H1 (cell line): Measurements from ENCODE around the gene SPAM1. TPM values are rescaled to one million over a fixed set of nuclear protein-coding genes. Genes with fewer than 3 reads are reported as not detected.

Experiments used
- CTCF ChIA-PET: fragments of 300-600 bp; sonication (Branson Sonifier 250); formaldehyde crosslinking; loops from one replicate; lab custom pipeline; 2021; ENCODE audit not compliant: partially characterized antibody; lab: Charles Lee
- POLR2A ChIA-PET: fragments of 300-600 bp; sonication (Branson Sonifier 250); formaldehyde crosslinking; loops from one replicate; lab custom pipeline; 2021; ENCODE audit warnings: inconsistent platforms; ENCODE audit not compliant: partially characterized antibody; lab: Charles Lee
- DNase-seq, 2 experiments: peaks; one replicate each; pipeline versions ENCODE4 v3.0.0 to v3.0.0-alpha.2; 2010 to 2022; ENCODE audit warnings: low spot score in 2 of 2, low read depth in 1 of 2, mixed read lengths in 1 of 2
- FAIRE-seq: peaks from 2 replicates; lab custom pipeline; 2011; peaks lifted over from hg19 to GRCh38; lab: Jason Lieb, UNC
- H2AFZ ChIP-seq: 2 replicates; pipeline ENCODE4 v1.8.1; 2012; ENCODE audit warnings: low read length, inconsistent platforms
- H2AK5ac ChIP-seq: 2 replicates; pipeline ENCODE4 v1.6.1; 2013; ENCODE audit warnings: low read depth, low read length
- H2BK120ac ChIP-seq: replicated peaks from 2 replicates; pipeline ENCODE3; 2013; ENCODE audit warnings: low read depth, low read length, inconsistent platforms
- H2BK12ac ChIP-seq: 2 replicates; pipeline ENCODE4 v1.6.1; 2013; ENCODE audit warnings: low read depth, low read length
- H2BK15ac ChIP-seq: 2 replicates; pipeline ENCODE4 v1.6.1; 2013; ENCODE audit warnings: low read length
- H2BK20ac ChIP-seq: 2 replicates; pipeline ENCODE4 v1.6.1; 2013; ENCODE audit warnings: low read length
- H2BK5ac ChIP-seq: 2 replicates; pipeline ENCODE4 v1.6.1; 2013; ENCODE audit warnings: low read depth, low read length
- H3K14ac ChIP-seq: 2 replicates; pipeline ENCODE4 v1.6.1; 2013; ENCODE audit warnings: inconsistent platforms; ENCODE audit not compliant: insufficient read length
- H3K18ac ChIP-seq: 2 replicates; pipeline ENCODE4 v1.6.1; 2013; ENCODE audit warnings: low read length; ENCODE audit errors: extremely low read depth
- H3K23ac ChIP-seq: 2 replicates; pipeline ENCODE4 v1.6.1; 2013; ENCODE audit warnings: inconsistent platforms; ENCODE audit not compliant: insufficient read length
- H3K23me2 ChIP-seq: 2 replicates; pipeline ENCODE4 v1.6.1; 2013; ENCODE audit warnings: low read depth, low read length
- H3K27ac ChIP-seq: 2 replicates; pipeline ENCODE4 v1.6.1; 2011; ENCODE audit warnings: low read depth, low read length, inconsistent platforms
- H3K27me3 ChIP-seq, 4 experiments: replicated peaks in 1 of 4; 1 replicate in 1 of 4; 2 replicates in 3 of 4; pipeline versions ENCODE4 v1.6.1 to v1.8.1; 2011 to 2013; ENCODE audit warnings: low read length in 3 of 4, mild to moderate bottlenecking in 3 of 4, inconsistent platforms in 2 of 4, mixed read lengths in 2 of 4, moderate library complexity in 1 of 4; ENCODE audit not compliant: control insufficient read depth in 3 of 4, insufficient read depth in 3 of 4; ENCODE audit errors: extremely low read depth in 1 of 4
- H3K36me3 ChIP-seq, 4 experiments: 2 replicates each; pipeline versions ENCODE4 v1.6.1 to v1.8.1; 2011 to 2013; ENCODE audit warnings: mild to moderate bottlenecking in 4 of 4, low read length in 3 of 4, moderate library complexity in 2 of 4, control low read depth in 1 of 4, inconsistent platforms in 1 of 4; ENCODE audit not compliant: insufficient read depth in 4 of 4, control insufficient read depth in 2 of 4
- H3K4ac ChIP-seq: replicated peaks from 2 replicates; pipeline ENCODE3; 2013; ENCODE audit warnings: low read length, low read depth, mixed read lengths, inconsistent platforms; ENCODE audit not compliant: insufficient read length
- H3K4me1 ChIP-seq, 4 experiments: replicated peaks in 1 of 4; 1 replicate in 1 of 4; 2 replicates in 3 of 4; pipeline versions ENCODE4 v1.6.1 to v1.8.1; 2011 to 2013; ENCODE audit warnings: low read length in 3 of 4, inconsistent platforms in 2 of 4, mixed read lengths in 1 of 4; ENCODE audit not compliant: insufficient read depth in 4 of 4, control insufficient read depth in 3 of 4
- H3K4me2 ChIP-seq, 2 experiments: 2 replicates each; pipeline versions ENCODE4 v1.6.1 to v1.8.1; 2011 to 2013; ENCODE audit warnings: low read depth in 2 of 2, low read length in 2 of 2, control low read depth in 1 of 2, inconsistent platforms in 1 of 2, mild to moderate bottlenecking in 1 of 2; ENCODE audit not compliant: insufficient read depth in 1 of 2
- H3K4me3 ChIP-seq, 4 experiments: fragments of 200-600, 300-600 bp in 1 of 4; sonication (generic), shearing (Covaris generic), sonication (Bioruptor Twin) in 1 of 4; 2 replicates each; pipeline versions ENCODE4 v1.5.1 to v1.8.1; 2011 to 2016; ENCODE audit warnings: low read length in 4 of 4, low read depth in 3 of 4, control low read depth in 2 of 4, inconsistent platforms in 2 of 4, mild to moderate bottlenecking in 2 of 4, mixed read lengths in 1 of 4, moderate library complexity in 1 of 4; ENCODE audit not compliant: insufficient read depth in 2 of 4; ENCODE audit errors: extremely low read depth in 1 of 4
- H3K56ac ChIP-seq: replicated peaks from 2 replicates; pipeline ENCODE3; 2013; ENCODE audit warnings: low read depth, mild to moderate bottlenecking, mixed read lengths, low read length, inconsistent platforms; ENCODE audit not compliant: insufficient read length
- H3K79me1 ChIP-seq: 2 replicates; pipeline ENCODE4 v1.6.1; 2013; ENCODE audit warnings: low read depth, low read length, control low read depth
- H3K79me2 ChIP-seq, 2 experiments: 2 replicates each; pipeline versions ENCODE4 v1.6.1 to v1.8.1; 2012 to 2013; ENCODE audit warnings: low read length in 2 of 2, mild to moderate bottlenecking in 2 of 2, inconsistent platforms in 1 of 2; ENCODE audit not compliant: insufficient read depth in 2 of 2, control insufficient read depth in 1 of 2
- H3K9ac ChIP-seq, 4 experiments: replicated peaks in 1 of 4; 1 replicate in 1 of 4; 2 replicates in 3 of 4; pipeline versions ENCODE4 v1.6.1 to v1.8.1; 2011 to 2013; ENCODE audit warnings: low read depth in 3 of 4, low read length in 3 of 4, control low read depth in 2 of 4, mild to moderate bottlenecking in 2 of 4, moderate library complexity in 2 of 4, inconsistent platforms in 1 of 4; ENCODE audit errors: extremely low read depth in 1 of 4
- H3K9me3 ChIP-seq, 2 experiments: 2 replicates each; pipeline versions ENCODE4 v1.6.1 to v1.8.1; 2012 to 2013; ENCODE audit warnings: mild to moderate bottlenecking in 2 of 2, moderate library complexity in 2 of 2, control low read depth in 1 of 2, inconsistent platforms in 1 of 2, low read depth in 1 of 2, low read length in 1 of 2, mixed read lengths in 1 of 2; ENCODE audit not compliant: insufficient read depth in 2 of 2
- H4K20me1 ChIP-seq, 2 experiments: replicated peaks in 1 of 2; 2 replicates each; pipeline versions ENCODE3 to v1.8.1; 2011 to 2013; ENCODE audit warnings: inconsistent platforms in 2 of 2, low read length in 2 of 2, mild to moderate bottlenecking in 1 of 2; ENCODE audit not compliant: insufficient read depth in 2 of 2, control insufficient read depth in 1 of 2
- H4K5ac ChIP-seq: 2 replicates; pipeline ENCODE4 v1.6.1; 2013; ENCODE audit warnings: low read length, low read depth, mixed read lengths, inconsistent platforms; ENCODE audit not compliant: insufficient read length
- H4K8ac ChIP-seq: 2 replicates; pipeline ENCODE4 v1.8.0; 2013; ENCODE audit warnings: mild to moderate bottlenecking, moderate library complexity, low read length, inconsistent platforms; ENCODE audit not compliant: insufficient read depth; ENCODE audit errors: extremely low read depth
- H4K91ac ChIP-seq: replicated peaks from 2 replicates; pipeline ENCODE3; 2013; ENCODE audit warnings: low read length, mixed read lengths, inconsistent platforms; ENCODE audit not compliant: insufficient read length
- TEAD4 ChIP-seq: IDR thresholded peaks from 2 replicates; pipeline ENCODE4 v1.6.1; 2012; ENCODE audit warnings: low read depth, low read length, inconsistent platforms, mixed read lengths
- WGBS, 2 experiments: shearing (Covaris generic) in 1 of 2; methylation state at CpG; one replicate each; pipeline versions ENCODE4 v1.1.6 to v1.1.7; 2013 to 2015; ENCODE audit warnings: low lambda C conversion rate in 2 of 2, mixed read lengths in 2 of 2, inconsistent platforms in 1 of 2, low coverage in 1 of 2, missing lambda C conversion rate in 1 of 2; ENCODE audit not compliant: insufficient replicate concordance in 2 of 2, insufficient coverage in 1 of 2, insufficient read length in 1 of 2; ENCODE audit errors: extremely low coverage in 1 of 2, missing lambda C conversion rate in 1 of 2; 5-methylcytosine and 5-hydroxymethylcytosine counted together
- polyA plus RNA-seq, 7 experiments: library from polyadenylated mRNA; depleted of rRNA in 3 of 7; stranded (reverse) in 5 of 7; unstranded in 2 of 7; fragments of >200 nt in 5 of 7; fragments of 200-250 nt in 2 of 7; gene quantifications; 1 replicate in 5 of 7; 2 replicates in 1 of 7; 4 replicates in 1 of 7; pipeline versions ENCODE4 v1.2.1 to v1.2.3, GENCODE V29; 2011 to 2013; ENCODE audit warnings: missing spikeins in 2 of 7, mixed read lengths in 2 of 7
- total RNA-seq: library from RNA; stranded (reverse); fragmentation: NEBNext Ultra II Directional; extraction: Animal tissue kit (Norgen Biotek cat#: 25700); gene quantifications from 2 replicates; pipeline ENCODE4 v1.2.1, GENCODE V29; 2021

The SPAM1 gene
- total and polyA plus RNA-seq, 2 of the 8 experiments (the other 6 are each of a cell fraction or from before 2014, with no cell fraction given): not detected

GRCh38 chr7:123995617-123996326 lies 70.7 kb downstream of the SPAM1 start:
- Histone ChIP-seq H2BK20ac (no peak overlapping the region), H2BK12ac (no peak overlapping the region), H3K27ac (no peak overlapping the region), H3K23me2 (peaks cover 3% of the 10 kb centered on the region; the same call in 1 of the 2 replicates), H3K79me2 (no peaks in the 10 kb centered on the region), H2BK5ac (no peak overlapping the region), H3K4me3 (no peak overlapping the region), H3K4ac (no peak overlapping the region), H4K20me1 (no peaks in the 10 kb centered on the region), H4K91ac (no peak overlapping the region), H2BK15ac (no peak overlapping the region), H3K9ac (no peak overlapping the region), H4K5ac (no peak overlapping the region), H2AFZ (no peak overlapping the region), H3K36me3 (no peaks in the 10 kb centered on the region), H2AK5ac (no peak overlapping the region), H3K4me1 (peaks cover 0 to 6% (median 1%) of the 10 kb centered on the region in 4 experiments; a peak in 1 of 7 replicates), H3K56ac (no peak overlapping the region), H3K9me3 (no peaks in the 10 kb centered on the region), H3K23ac (no peak overlapping the region), H4K8ac (no peak overlapping the region), H3K14ac (no peak overlapping the region), H3K4me2 (no peak overlapping the region), H3K27me3 (no peaks in the 10 kb centered on the region), H3K18ac (no peak overlapping the region), H2BK120ac (no peak overlapping the region), H3K79me1 (no peaks in the 10 kb centered on the region)
- DNase-seq (no peak), FAIRE-seq (no peak)
- no peak for TF ChIP-seq TEAD4
- 99% methylated on average over 10 of the region's 10 CpGs; no CpG with 5 or more reads in 1 of the 2 experiments for WGBS, 2 experiments
- ChIA-PET POLR2A (no interaction called here), CTCF (no interaction called here)
